Ishikawa (cell line): ENCODE data around the gene IFI44.

Experiments
- CEBPB ChIP-seq: IDR thresholded peaks from 2 replicates; pipeline ENCODE4 v1.6.1; 2012
- EGR1 ChIP-seq: IDR thresholded peaks from 2 replicates; pipeline ENCODE4 v1.6.1; 2012
- EP300 ChIP-seq: IDR thresholded peaks from 2 replicates; pipeline ENCODE4 v1.6.1; 2012; ENCODE audit warnings: borderline replicate concordance
- RAD21 ChIP-seq: IDR thresholded peaks from 2 replicates; pipeline ENCODE4 v1.6.1; 2012; ENCODE audit warnings: low read depth
- REST ChIP-seq: IDR thresholded peaks from 2 replicates; pipeline ENCODE4 v1.6.1; 2012; ENCODE audit warnings: low read depth, mild to moderate bottlenecking
- TAF1 ChIP-seq: IDR thresholded peaks from 2 replicates; pipeline ENCODE4 v1.6.1; 2012; ENCODE audit warnings: low read depth, mild to moderate bottlenecking
- YY1 ChIP-seq: IDR thresholded peaks from 2 replicates; pipeline ENCODE4 v1.6.1; 2012; ENCODE audit warnings: low read depth
- TF ChIP-seq, protein P1 (sequence below): IDR thresholded peaks from 2 replicates; pipeline ENCODE4 v1.6.1; 2012

DNA sequence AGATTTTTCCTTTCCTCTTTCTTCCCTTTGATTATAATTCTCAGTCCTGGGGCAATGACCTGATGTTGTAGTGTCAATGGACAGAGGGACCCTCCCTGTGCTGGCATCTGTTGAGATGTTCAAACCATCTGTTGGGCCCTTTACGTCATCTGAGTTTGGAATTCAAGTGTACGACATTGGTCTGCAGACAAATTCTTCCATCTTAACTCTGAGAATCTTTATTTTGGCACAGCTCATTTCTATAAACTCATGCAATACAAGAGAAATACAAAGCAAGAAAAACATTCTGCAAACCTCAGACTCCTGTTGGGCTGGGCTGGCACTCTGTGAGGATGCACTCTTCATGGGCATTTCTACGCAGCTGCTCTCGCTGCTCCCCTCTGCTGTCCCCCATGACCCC is 54.2 kb downstream of the IFI44 start:
- TF ChIP-seq YY1 (no peak), EP300 (no peak), TAF1 (no peak), RAD21 (no peak), CEBPB (no peak), REST (no peak), EGR1 (no peak)
- TF ChIP-seq, protein P1, sequence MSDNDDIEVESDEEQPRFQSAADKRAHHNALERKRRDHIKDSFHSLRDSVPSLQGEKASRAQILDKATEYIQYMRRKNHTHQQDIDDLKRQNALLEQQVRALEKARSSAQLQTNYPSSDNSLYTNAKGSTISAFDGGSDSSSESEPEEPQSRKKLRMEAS: no peak
